KG1 (cell line): ENCODE measurements around the gene TSLP.

Source experiments
- DNase-seq: peaks from one replicate; lab custom pipeline; 2025; lab: John Stamatoyannopoulos, UW

Gene TSLP

GRCh38 chr5:111095982-111096381, 24.5 kb downstream of the TSLP start:
- no peak for DNase-seq

DNA sequence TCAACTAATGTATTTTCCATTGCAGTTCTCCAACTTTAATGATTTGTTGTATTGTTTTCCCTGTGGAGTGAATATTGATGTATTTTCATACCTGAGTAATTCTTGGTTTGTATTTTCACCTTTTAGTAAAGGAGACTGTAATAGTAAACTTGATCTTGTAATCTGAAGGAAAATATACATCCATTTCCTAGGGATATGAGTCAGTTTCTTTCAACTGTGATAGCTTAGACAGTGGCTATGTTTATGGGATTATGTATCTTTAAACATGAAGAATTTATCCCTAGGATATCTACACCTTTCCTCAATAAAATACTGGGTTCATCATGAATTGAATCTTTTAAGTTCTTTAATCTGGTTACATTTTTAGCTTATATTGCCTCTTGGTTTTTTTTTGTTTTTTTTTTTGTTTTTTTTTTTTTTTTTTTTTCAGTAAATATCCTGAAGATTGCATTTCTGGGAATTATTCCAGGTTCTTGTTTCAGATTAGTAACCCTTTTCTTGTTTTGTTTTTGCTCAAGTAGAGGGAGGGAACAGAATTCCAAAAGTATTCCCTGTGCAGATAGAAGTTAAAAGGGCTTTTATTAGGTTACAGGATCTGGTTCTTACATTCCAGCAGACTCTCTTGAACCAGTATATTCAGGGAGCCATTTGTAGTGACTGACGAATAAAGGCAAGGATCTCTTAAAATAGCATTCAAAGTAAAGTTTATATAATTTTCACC, 27.7 kb downstream of the TSLP start:
- no peak for DNase-seq

- DNase-seq, result no peak
These were observed 34.9 kb downstream of the TSLP start for GRCh38 chr5:111106320-111106948.

DNA sequence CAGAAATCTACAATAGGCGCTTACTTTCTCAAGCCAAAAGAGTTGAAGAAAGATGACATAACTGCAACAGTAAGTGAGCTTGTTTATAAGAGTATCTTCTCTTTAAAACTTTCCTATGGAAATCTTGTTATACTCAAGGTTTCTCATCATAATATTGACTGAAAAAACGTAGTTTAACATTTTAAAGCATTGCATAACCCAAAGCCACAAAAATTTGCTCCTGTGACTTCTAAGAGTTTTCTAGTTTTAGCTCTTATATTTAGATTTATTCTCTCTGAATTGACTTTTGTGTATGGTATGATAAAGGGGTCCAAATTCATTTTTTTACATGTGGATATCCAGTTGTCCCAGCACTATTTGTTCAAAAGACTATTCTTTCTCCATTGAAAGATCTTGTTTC, 35.9 kb downstream of the TSLP start:
- DNase-seq, result no peak

- DNase-seq, result no peak
These were observed 40.4 kb downstream of the TSLP start for GRCh38 chr5:111111956-111112355.

DNA sequence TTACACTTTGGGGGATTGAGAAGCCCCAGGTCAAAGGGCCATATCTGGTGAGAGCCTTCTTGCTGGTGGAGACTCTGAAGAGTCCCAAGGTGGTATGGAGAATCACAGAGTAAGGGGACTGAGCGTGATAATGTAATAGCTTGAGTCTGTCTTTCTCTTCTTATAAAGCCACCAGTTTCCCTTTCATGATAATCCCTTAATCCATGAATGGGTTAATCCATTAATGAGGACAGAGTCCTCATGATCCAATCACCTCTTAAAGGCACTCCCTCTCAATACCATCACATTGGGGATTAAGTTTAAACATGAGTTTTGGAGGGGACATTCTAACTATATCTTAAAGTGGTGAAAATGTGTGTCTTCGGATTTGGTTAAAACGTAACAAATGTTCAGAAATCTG, 42.2 kb downstream of the TSLP start:
- no peak for DNase-seq

- DNase-seq, result no peak
These were observed 43.7 kb downstream of the TSLP start for GRCh38 chr5:111115229-111115628.

DNA sequence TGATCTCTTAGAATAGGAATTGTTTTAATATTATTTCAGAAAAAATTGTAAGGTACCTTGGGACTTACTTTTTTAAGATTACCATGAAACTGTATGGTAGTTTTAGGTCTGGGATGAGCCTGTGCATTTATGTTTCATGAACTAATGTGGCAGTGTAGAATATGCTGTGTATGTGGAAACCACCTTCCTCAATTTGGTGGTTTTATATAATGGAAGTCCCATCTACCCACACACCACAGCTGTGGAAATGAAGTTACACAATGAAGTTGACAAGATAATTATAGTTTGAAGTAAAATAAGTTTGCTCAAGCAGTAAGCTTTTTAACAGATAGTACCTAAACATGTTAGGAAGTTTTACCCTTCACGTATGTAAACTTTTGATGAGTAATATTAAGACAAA, 45.0 kb downstream of the TSLP start:
- no peak for DNase-seq

- DNase-seq, result no peak
These were observed 45.6 kb downstream of the TSLP start for GRCh38 chr5:111117136-111117535.

DNA sequence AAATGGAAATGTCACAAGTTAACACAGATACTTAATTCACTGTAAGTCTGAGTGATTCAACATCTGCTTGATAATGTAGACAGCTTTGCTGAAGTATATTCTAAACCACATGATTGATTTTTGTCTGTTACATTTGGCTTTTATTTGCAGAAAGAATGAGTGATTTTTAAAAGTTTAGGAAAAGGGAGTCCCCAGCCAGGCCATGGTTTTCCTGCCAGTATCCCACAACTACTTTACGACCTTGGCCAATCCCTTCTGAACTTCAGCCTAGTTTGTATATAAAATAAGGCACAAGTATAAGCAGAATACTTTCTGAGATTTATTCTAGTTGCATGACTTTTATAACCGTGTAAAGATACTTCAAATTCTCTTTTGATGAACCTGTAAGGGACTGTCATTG, 47.7 kb downstream of the TSLP start:
- DNase-seq, result no peak

DNA sequence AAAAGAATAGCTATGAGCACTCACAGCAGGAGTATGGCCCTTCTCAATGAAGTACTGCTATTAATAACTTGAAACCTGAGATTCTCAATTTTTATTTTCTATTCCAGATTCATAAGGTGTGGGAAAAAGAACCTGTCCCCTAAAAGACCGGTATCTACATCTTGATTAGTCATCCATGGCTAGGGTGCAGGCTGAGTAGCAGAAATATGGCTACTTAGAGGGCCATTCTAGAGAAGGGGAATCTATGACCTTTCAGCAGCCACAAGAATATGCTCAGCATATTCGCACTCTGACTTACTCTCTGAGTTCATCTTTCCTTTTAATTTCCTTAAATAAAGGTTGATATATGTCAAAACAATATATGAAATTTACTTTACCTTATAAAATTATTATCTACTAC, 48.3 kb downstream of the TSLP start:
- DNase-seq, result no peak

GRCh38 chr5:111120911-111121310, 49.4 kb downstream of the TSLP start:
- no peak for DNase-seq

- no peak for DNase-seq
These were observed 50.4 kb downstream of the TSLP start for GRCh38 chr5:111121926-111122325.

GRCh38 chr5:111122398-111122797, 50.9 kb downstream of the TSLP start:
- no peak for DNase-seq

DNA sequence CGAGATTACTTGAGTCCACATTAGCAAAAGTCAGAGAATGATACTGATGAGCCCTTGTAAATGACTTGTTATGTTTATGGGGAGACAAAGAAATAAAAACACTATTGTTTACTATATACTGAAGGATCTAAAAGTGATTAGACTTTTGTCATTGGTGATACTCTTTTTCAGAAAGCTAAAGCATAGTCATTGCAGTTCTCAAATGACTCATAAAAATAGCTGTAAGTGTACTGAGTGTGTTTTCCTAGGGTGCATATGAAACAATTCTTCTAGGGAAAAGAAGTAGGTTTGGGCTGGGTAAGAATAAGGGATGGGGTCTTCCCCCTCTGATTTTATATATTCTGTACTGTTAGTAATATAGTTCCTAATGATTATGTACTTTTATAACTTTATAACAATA, 53.3 kb downstream of the TSLP start:
- DNase-seq, result no peak

DNA sequence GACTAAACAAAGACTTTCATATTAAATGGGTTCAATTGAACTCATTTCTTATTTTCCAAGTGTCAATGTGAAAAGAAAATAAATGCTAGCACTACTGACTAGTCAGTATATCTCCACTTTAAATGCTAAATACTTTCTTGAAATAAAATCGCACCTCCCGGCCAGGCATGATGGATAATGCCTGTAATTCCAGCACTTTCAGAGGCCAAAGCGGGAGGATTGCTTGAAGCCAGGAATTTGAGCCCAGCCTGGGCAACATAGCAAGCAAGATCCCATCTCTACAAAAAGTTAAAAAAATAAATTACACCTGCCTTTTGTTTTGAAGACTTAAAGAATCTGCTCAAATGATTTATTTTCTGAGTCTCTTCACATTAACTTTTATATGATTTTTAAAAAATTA, 55.4 kb downstream of the TSLP start:
- no peak for DNase-seq
